Activated CD4-positive, alpha-beta memory T cell treated with anti-CD3 and anti-CD28 coated beads, Interleukin-2, amount 10 ng/mL, durations not matched to agents 7 days and 5 days (primary cell): ENCODE measurements around the gene ACTR1A. TPM values are rescaled to one million over a fixed set of nuclear protein-coding genes. Genes with fewer than 3 reads are reported as not detected.
"Not testable (repeated sequence)": the region's sequence is repeated elsewhere in the genome, so short reads cannot be mapped to it uniquely, and the experiment has no call there.

Experiments used
- CTCF ChIA-PET: fragments of 350-600 bp; sonication (Branson Sonifier 250); formaldehyde crosslinking; loops from one replicate; lab custom pipeline; 2021; ENCODE audit warnings: antibody characterized with exemption, inconsistent platforms; lab: Charles Lee
- POLR2A ChIA-PET: fragments of 350-600 bp; sonication (Branson Sonifier 250); formaldehyde crosslinking; loops from one replicate; lab custom pipeline; 2021; ENCODE audit warnings: antibody characterized with exemption; lab: Charles Lee
- DNase-seq: peaks from one replicate; pipeline ENCODE4 v3.0.0-alpha.2; 2020
- H3K27ac Mint-ChIP-seq: one replicate; pipeline ENCODE4 v1.8.0; 2021; ENCODE audit warnings: mild to moderate bottlenecking, mixed read lengths
- H3K27me3 Mint-ChIP-seq: one replicate; pipeline ENCODE4 v1.8.0; 2021; ENCODE audit warnings: mixed read lengths
- H3K36me3 Mint-ChIP-seq: one replicate; pipeline ENCODE4 v1.8.0; 2021; ENCODE audit warnings: low read depth, mixed read lengths
- H3K4me1 Mint-ChIP-seq: one replicate; pipeline ENCODE4 v1.8.0; 2021; ENCODE audit warnings: mixed read lengths
- H3K4me3 Mint-ChIP-seq: one replicate; pipeline ENCODE4 v1.8.0; 2021; ENCODE audit warnings: mild to moderate bottlenecking, mixed read lengths
- H3K9me3 Mint-ChIP-seq: one replicate; pipeline ENCODE4 v1.8.0; 2021; ENCODE audit warnings: mixed read lengths
- total RNA-seq, 2 experiments: library from RNA; stranded (reverse); gene quantifications; one replicate each; pipeline ENCODE4 v1.2.3, GENCODE V29; 2021

Gene ACTR1A
- total RNA-seq, 2 experiments from 2014 or later: 74.3 to 78.9 TPM

GRCh38 chr10:102508506-102508905 is 6.0 kb upstream of the ACTR1A start:
- H3K27me3 Mint-ChIP-seq: no peaks in the 10 kb centered on the region
- peaks cover 55% of the 10 kb centered on the region for H3K36me3 Mint-ChIP-seq
- ChIA-PET CTCF (interaction anchor here (0.6 to 8.7 kb wide), 2 partner anchors 74 to 205 kb away, joined by 5 to 120 read pairs; no protein-coding TSS in a partner anchor), POLR2A (no interaction called here)
- no peak overlapping the region for H3K27ac Mint-ChIP-seq
- no peak for DNase-seq
- peaks cover 48% of the 10 kb centered on the region for H3K4me1 Mint-ChIP-seq
- H3K9me3 Mint-ChIP-seq: no peaks in the 10 kb centered on the region
- no peak overlapping the region for H3K4me3 Mint-ChIP-seq

- POLR2A ChIA-PET: interaction anchor here (0.6 to 1.1 kb wide), 2 partner anchors 10 to 138 kb away, joined by 3 read pairs; no protein-coding TSS in a partner anchor
- no peak overlapping the region for H3K27ac Mint-ChIP-seq
- no peaks in the 10 kb centered on the region for H3K27me3 Mint-ChIP-seq
- H3K36me3 Mint-ChIP-seq: peaks cover 50% of the 10 kb centered on the region
- no peak for DNase-seq
- no peak overlapping the region for H3K4me3 Mint-ChIP-seq
- peaks cover 48% of the 10 kb centered on the region for H3K4me1 Mint-ChIP-seq
- no peaks in the 10 kb centered on the region for H3K9me3 Mint-ChIP-seq
- CTCF ChIA-PET: interaction anchor here (0.6 to 8.7 kb wide), 3 partner anchors 75 to 219 kb away, joined by 4 to 120 read pairs (median 6); no protein-coding TSS in a partner anchor
Observed at GRCh38 chr10:102507521-102507920, 5.0 kb upstream of the ACTR1A start.

- H3K9me3 Mint-ChIP-seq: no peaks in the 10 kb centered on the region
- H3K27ac Mint-ChIP-seq: no peak overlapping the region
- POLR2A ChIA-PET: interaction anchor here (1.9 to 5.5 kb wide), 7 partner anchors 54 to 169 kb away, joined by 5 to 32 read pairs (median 21); partner anchors contain the start of genes C10orf95, FBXL15, NFKB2 and TRIM8
- H3K27me3 Mint-ChIP-seq: no peaks in the 10 kb centered on the region
- peak overlapping the region; percentile 21 for H3K4me3 Mint-ChIP-seq
- peaks cover 37% of the 10 kb centered on the region for H3K4me1 Mint-ChIP-seq
- no peak for DNase-seq
- peaks cover 36% of the 10 kb centered on the region for H3K36me3 Mint-ChIP-seq
- CTCF ChIA-PET: interaction anchor here (0.6 to 8.7 kb wide), 7 partner anchors 27 to 337 kb away, joined by 5 to 120 read pairs (median 8); partner anchors contain the start of genes ARL3 and SFXN2
Observed at GRCh38 chr10:102505462-102506115, 3.1 kb upstream of the ACTR1A start.

GRCh38 chr10:102504976-102505300 is 2.4 kb upstream of the ACTR1A start:
- Mint-ChIP-seq H3K36me3 (peaks cover 36% of the 10 kb centered on the region), H3K9me3 (no peaks in the 10 kb centered on the region), H3K27ac (peak overlapping the region; percentile 73), H3K27me3 (no peaks in the 10 kb centered on the region), H3K4me3 (no peak overlapping the region), H3K4me1 (peaks cover 40% of the 10 kb centered on the region)
- ChIA-PET POLR2A (interaction anchor here (0.8 to 5.5 kb wide), 13 partner anchors 27 to 170 kb away, joined by 3 to 32 read pairs (median 6); partner anchors contain the start of genes C10orf95, CUEDC2, FBXL15 and NFKB2), CTCF (interaction anchor here (0.6 to 8.7 kb wide), 14 partner anchors 24 to 336 kb away, joined by 3 to 120 read pairs (median 8); partner anchors contain the start of genes ARL3, CUEDC2, FBXL15 and SFXN2)
- DNase-seq: no peak

- Mint-ChIP-seq H3K9me3 (no peaks in the 10 kb centered on the region), H3K27ac (peak overlapping the region; percentile 73), H3K27me3 (no peaks in the 10 kb centered on the region), H3K4me3 (no peak overlapping the region), H3K4me1 (peaks cover 40% of the 10 kb centered on the region), H3K36me3 (peaks cover 32% of the 10 kb centered on the region)
- DNase-seq: peak; percentile 33
- POLR2A ChIA-PET: interaction anchor here (0.8 to 5.5 kb wide), 14 partner anchors 27 to 240 kb away, joined by 3 to 32 read pairs (median 6); partner anchors contain the start of genes C10orf95, CUEDC2, FBXL15 and NFKB2
- CTCF ChIA-PET: interaction anchor here (0.6 to 8.7 kb wide), 21 partner anchors 7 to 351 kb away, joined by 3 to 120 read pairs (median 5); partner anchors contain the start of genes ARL3, CUEDC2, FBXL15 and GBF1
Observed at GRCh38 chr10:102504179-102504975, 1.9 kb upstream of the ACTR1A start.

GRCh38 chr10:102503264-102504178 is 1.0 kb upstream of the ACTR1A start, which contains the start of gene SUFU:
Gene SUFU (plus strand): TSS chr10:102503972. CDS start chr10:102504153, 181 bp downstream.
- no peaks in the 10 kb centered on the region for H3K9me3 Mint-ChIP-seq
- ChIA-PET CTCF (interaction anchor here (0.6 to 8.7 kb wide), 32 partner anchors 8 to 350 kb away, joined by 3 to 120 read pairs (median 4); partner anchors contain the start of genes ARL3, C10orf95, CUEDC2 and FBXL15), POLR2A (interaction anchor here (0.6 to 5.5 kb wide), 18 partner anchors 8 to 551 kb away, joined by 3 to 32 read pairs (median 6); partner anchors contain the start of genes C10orf95, CUEDC2, FBXL15 and GBF1)
- peaks cover 35% of the 10 kb centered on the region for H3K36me3 Mint-ChIP-seq
- H3K27ac Mint-ChIP-seq: peak within 1 kb of the TSS; percentile 73
- DNase-seq: peak; percentile 99
- peaks cover 40% of the 10 kb centered on the region for H3K4me1 Mint-ChIP-seq
- H3K4me3 Mint-ChIP-seq: no peak within 1 kb of the TSS
- H3K27me3 Mint-ChIP-seq: no peaks in the 10 kb centered on the region

- no peaks in the 10 kb centered on the region for H3K9me3 Mint-ChIP-seq
- H3K27me3 Mint-ChIP-seq: no peaks in the 10 kb centered on the region
- ChIA-PET POLR2A (interaction anchor here (0.6 to 5.5 kb wide), 7 partner anchors 10 to 242 kb away, joined by 3 to 32 read pairs (median 7); partner anchors contain the start of genes C10orf95, CUEDC2, NFKB2 and TRIM8), CTCF (interaction anchor here (0.5 to 8.7 kb wide), 15 partner anchors 10 to 434 kb away, joined by 3 to 120 read pairs (median 5); partner anchors contain the start of genes C10orf95, CUEDC2, FBXL15 and TRIM8)
- no peak overlapping the region for H3K4me3 Mint-ChIP-seq
- no peak overlapping the region for H3K27ac Mint-ChIP-seq
- peaks cover 38% of the 10 kb centered on the region for H3K4me1 Mint-ChIP-seq
- peak; percentile 99 for DNase-seq
- peaks cover 33% of the 10 kb centered on the region for H3K36me3 Mint-ChIP-seq
Observed at GRCh38 chr10:102502029-102502336, 529 bp downstream of the ACTR1A start.

- ChIA-PET CTCF (interaction anchor here (0.5 to 8.7 kb wide), 7 partner anchors 22 to 216 kb away, joined by 3 to 120 read pairs (median 3); no protein-coding TSS in a partner anchor), POLR2A (interaction anchor here (1.0 to 5.5 kb wide), 7 partner anchors 10 to 243 kb away, joined by 3 to 32 read pairs (median 5); partner anchors contain the start of genes C10orf95, TRIM8 and WBP1L)
- Mint-ChIP-seq H3K36me3 (peaks cover 28% of the 10 kb centered on the region), H3K27me3 (no peaks in the 10 kb centered on the region), H3K9me3 (no peaks in the 10 kb centered on the region), H3K27ac (no peak overlapping the region), H3K4me3 (no peak overlapping the region), H3K4me1 (peaks cover 33% of the 10 kb centered on the region)
- DNase-seq: no peak
Observed at GRCh38 chr10:102501201-102502028, 1.1 kb downstream of the ACTR1A start.

GRCh38 chr10:102500686-102501085 is 1.8 kb downstream of the ACTR1A start:
- DNase-seq: not testable (repeated sequence)
- peaks cover 30% of the 10 kb centered on the region for H3K4me1 Mint-ChIP-seq
- POLR2A ChIA-PET: interaction anchor here (1.0 to 5.5 kb wide), 4 partner anchors 22 to 145 kb away, joined by 3 to 32 read pairs (median 12); partner anchors contain the start of genes C10orf95 and TRIM8

GRCh38 chr10:102499356-102499755 is 3.2 kb downstream of the ACTR1A start:
- POLR2A ChIA-PET: interaction anchor here (0.9 kb wide), 1 partner anchor 47 kb away, joined by 4 read pairs; no protein-coding TSS in a partner anchor
- DNase-seq: no peak
- Mint-ChIP-seq H3K27me3 (no peaks in the 10 kb centered on the region), H3K27ac (no peak overlapping the region), H3K36me3 (peaks cover 14% of the 10 kb centered on the region), H3K9me3 (no peaks in the 10 kb centered on the region), H3K4me1 (peaks cover 18% of the 10 kb centered on the region), H3K4me3 (no peak overlapping the region)
- CTCF ChIA-PET: interaction anchor here (1.6 kb wide), 1 partner anchor 84 kb away, joined by 9 read pairs; no protein-coding TSS in a partner anchor

More at GRCh38 chr10:102500686-102501085, 1.8 kb downstream of the ACTR1A start:
- H3K4me3 Mint-ChIP-seq, H3K27ac Mint-ChIP-seq, H3K9me3 Mint-ChIP-seq, H3K27me3 Mint-ChIP-seq: not testable (repeated sequence)
- CTCF ChIA-PET: interaction anchor here (0.6 to 8.7 kb wide), 5 partner anchors 82 to 215 kb away, joined by 3 to 120 read pairs (median 3); no protein-coding TSS in a partner anchor
- peaks cover 23% of the 10 kb centered on the region for H3K36me3 Mint-ChIP-seq
